GM12891 (cell line): ENCODE data around the gene MELTF. TPM values are rescaled to one million over a fixed set of nuclear protein-coding genes. Genes with fewer than 3 reads are reported as not detected.
"Not testable (repeated sequence)": the region's sequence is repeated elsewhere in the genome, so short reads cannot be mapped to it uniquely, and the experiment has no call there.

ENCODE experiments used
- DNase-seq: peaks from one replicate; pipeline ENCODE4 v3.0.0; 2011; ENCODE audit warnings: low spot score; ENCODE audit not compliant: insufficient read length
- FAIRE-seq: peaks from 2 replicates; lab custom pipeline; 2011; peaks lifted over from hg19 to GRCh38; lab: Jason Lieb, UNC
- PAX5 ChIP-seq: IDR thresholded peaks from 2 replicates; pipeline ENCODE4 v1.6.1; 2011; ENCODE audit warnings: low read length, moderate library complexity, mild to moderate bottlenecking; ENCODE audit not compliant: insufficient read depth, severe bottlenecking
- POLR2A ChIP-seq: IDR thresholded peaks from 2 replicates; pipeline ENCODE4 v1.6.1; 2011; ENCODE audit warnings: low read depth, low read length, control low read depth
- POLR2AphosphoS5 ChIP-seq: IDR thresholded peaks from 2 replicates; pipeline ENCODE4 v1.6.1; 2011; ENCODE audit warnings: low read depth, low read length, control low read depth
- POU2F2 ChIP-seq: IDR thresholded peaks from 2 replicates; pipeline ENCODE4 v1.6.1; 2011; ENCODE audit warnings: low read depth, mild to moderate bottlenecking, control low read depth, low read length, moderate library complexity
- SPI1 ChIP-seq: IDR thresholded peaks from 2 replicates; pipeline ENCODE4 v1.6.1; 2011; ENCODE audit warnings: low read depth, low read length, control low read depth
- TAF1 ChIP-seq: IDR thresholded peaks from 2 replicates; pipeline ENCODE4 v1.6.1; 2011; ENCODE audit warnings: low read depth, low read length, control low read depth
- polyA plus RNA-seq: library from polyadenylated mRNA; unstranded; fragments of >200 nt; gene quantifications from one replicate; pipeline ENCODE4 v1.2.1, GENCODE V29; 2012; ENCODE audit warnings: low read depth, missing spikeins, inconsistent platforms; ENCODE audit not compliant: missing spikeins

The MELTF gene
- 17.5 TPM for polyA plus RNA-seq

GRCh38 chr3:197029511-197030167 is at the start of gene MELTF:
MELTF (minus strand) TSS chr3:197029817; CDS start chr3:197029702, 115 bp downstream.
- peak; percentile 100 for DNase-seq
- 0 out of 2 replicates have a peak, but pooled peaks have one; percentile 34 for TF ChIP-seq POLR2A
- TF ChIP-seq POU2F2: no peak
- TF ChIP-seq PAX5: no peak
- TF ChIP-seq SPI1: no peak
- no peak for TF ChIP-seq POLR2AphosphoS5
- TF ChIP-seq TAF1: no peak; the same call in 1 of the 2 replicates
- no peak for FAIRE-seq

GRCh38 chr3:197076415-197076814 is 46.8 kb upstream of the MELTF start:
- no peak for DNase-seq
- TF ChIP-seq SPI1 (no peak), POLR2A (no peak), POLR2AphosphoS5 (no peak), POU2F2 (no peak), TAF1 (no peak), PAX5 (no peak)
- FAIRE-seq: no peak

- peak; percentile 22; the same call in 1 of the 2 replicates for TF ChIP-seq SPI1
- TF ChIP-seq TAF1: no peak
- no peak for TF ChIP-seq PAX5
- TF ChIP-seq POLR2AphosphoS5: no peak
- DNase-seq (no peak), FAIRE-seq (no peak)
These were observed 38.5 kb upstream of the MELTF start for GRCh38 chr3:197068077-197068476.

- FAIRE-seq (no peak), DNase-seq (no peak)
- no peak for TF ChIP-seq POU2F2
- TF ChIP-seq TAF1: no peak
These were observed 35.2 kb upstream of the MELTF start for GRCh38 chr3:197064771-197065170.

GRCh38 chr3:197062446-197062845 is 32.8 kb upstream of the MELTF start:
- TF ChIP-seq PAX5 (no peak), SPI1 (no peak), POU2F2 (no peak), POLR2AphosphoS5 (no peak), TAF1 (no peak)
- FAIRE-seq (no peak), DNase-seq (no peak)

GRCh38 chr3:197051637-197052036 is 22.0 kb upstream of the MELTF start:
- DNase-seq, FAIRE-seq: not testable (repeated sequence)

- FAIRE-seq (peak; percentile 5), DNase-seq (no peak)
- TF ChIP-seq TAF1 (no peak), POU2F2 (no peak), PAX5 (no peak), POLR2A (no peak), SPI1 (no peak), POLR2AphosphoS5 (no peak)
These were observed 20.9 kb upstream of the MELTF start for GRCh38 chr3:197050511-197050910.

GRCh38 chr3:197042539-197042938 is 12.9 kb upstream of the MELTF start:
- no peak for DNase-seq
- TF ChIP-seq TAF1 (no peak), POLR2A (no peak), SPI1 (no peak), POU2F2 (no peak), POLR2AphosphoS5 (no peak), PAX5 (no peak)
- no peak for FAIRE-seq

- no peak for FAIRE-seq
- no peak for DNase-seq
- no peak for TF ChIP-seq TAF1
These were observed 12.4 kb upstream of the MELTF start for GRCh38 chr3:197041875-197042488.

GRCh38 chr3:197040658-197041057 is 11.0 kb upstream of the MELTF start:
- TF ChIP-seq POLR2AphosphoS5 (no peak), PAX5 (no peak), TAF1 (no peak), POU2F2 (no peak), SPI1 (no peak), POLR2A (no peak)
- FAIRE-seq (peak; percentile 59), DNase-seq (no peak)
